ENCODE measurements around the gene CDCA3. TPM values are rescaled to one million over a fixed set of nuclear protein-coding genes. Genes with fewer than 3 reads are reported as not detected.
A peak's percentile ranks its signal among the peaks of the same experiment; 100 is the strongest.

CDCA3 gene
- total RNA-seq, 1 donor from 2014 or later: 32.5 TPM

GRCh38 chr12:6831450-6831995 lies 19.6 kb downstream of the CDCA3 start:
- Mint-ChIP-seq H3K4me3 (no peak overlapping the region), H3K27me3 (ENCODE audit: insufficient read depth) (peaks cover 30% of the 10 kb centered on the region), H3K27ac (no peak overlapping the region), H3K4me1 (ENCODE audit: low read depth) (peaks cover 35% of the 10 kb centered on the region), H3K36me3 (ENCODE audit: low read depth) (no peaks in the 10 kb centered on the region), H3K9me3 (no peaks in the 10 kb centered on the region)
- DNase-seq (ENCODE audit: low spot score): no peak
- intact Hi-C loops (cut with micrococcal nuclease): no loop called here

GRCh38 chr12:6830999-6831398 lies 20.1 kb downstream of the CDCA3 start:
- Mint-ChIP-seq H3K4me3 (peak overlapping the region; percentile 63), H3K27ac (no peak overlapping the region), H3K27me3 (ENCODE audit: insufficient read depth) (peaks cover 33% of the 10 kb centered on the region), H3K36me3 (ENCODE audit: low read depth) (no peaks in the 10 kb centered on the region), H3K4me1 (ENCODE audit: low read depth) (peaks cover 32% of the 10 kb centered on the region), H3K9me3 (no peaks in the 10 kb centered on the region)
- intact Hi-C loops (cut with micrococcal nuclease): no loop called here
- DNase-seq (ENCODE audit: low spot score): no peak

GRCh38 chr12:6830286-6830890 lies 20.7 kb downstream of the CDCA3 start:
- H3K27ac Mint-ChIP-seq: no peak overlapping the region
- no peak for DNase-seq (ENCODE audit: low spot score)
- peak overlapping the region; percentile 63 for H3K4me3 Mint-ChIP-seq

GRCh38 chr12:6829536-6830220 lies 21.4 kb downstream of the CDCA3 start:
- intact Hi-C loops (cut with micrococcal nuclease): loop anchor here (5.0 kb wide), 1 partner anchor 57 kb away; the partner anchor contains the start of gene LAG3

More at GRCh38 chr12:6830286-6830890, 20.7 kb downstream of the CDCA3 start:
- no peaks in the 10 kb centered on the region for H3K36me3 Mint-ChIP-seq (ENCODE audit: low read depth)
- no peaks in the 10 kb centered on the region for H3K9me3 Mint-ChIP-seq
- peaks cover 32% of the 10 kb centered on the region for H3K4me1 Mint-ChIP-seq (ENCODE audit: low read depth)
- intact Hi-C loops (cut with micrococcal nuclease): no loop called here
- peaks cover 39% of the 10 kb centered on the region for H3K27me3 Mint-ChIP-seq (ENCODE audit: insufficient read depth)

GRCh38 chr12:6828781-6829535 lies 22.1 kb downstream of the CDCA3 start:
- H3K27me3 Mint-ChIP-seq (ENCODE audit: insufficient read depth): peaks cover 47% of the 10 kb centered on the region
- H3K27ac Mint-ChIP-seq: peak overlapping the region; percentile 78
- H3K9me3 Mint-ChIP-seq: no peaks in the 10 kb centered on the region
- peaks cover 31% of the 10 kb centered on the region for H3K4me1 Mint-ChIP-seq (ENCODE audit: low read depth)
- intact Hi-C loops (cut with micrococcal nuclease): loop anchor here (5.0 kb wide), 1 partner anchor 57 kb away; the partner anchor contains the start of gene LAG3
- H3K4me3 Mint-ChIP-seq: peak overlapping the region; percentile 90
- DNase-seq (ENCODE audit: low spot score): no peak
- no peaks in the 10 kb centered on the region for H3K36me3 Mint-ChIP-seq (ENCODE audit: low read depth)

More at GRCh38 chr12:6829536-6830220, 21.4 kb downstream of the CDCA3 start:
- peaks cover 36% of the 10 kb centered on the region for H3K4me1 Mint-ChIP-seq (ENCODE audit: low read depth)
- peaks cover 45% of the 10 kb centered on the region for H3K27me3 Mint-ChIP-seq (ENCODE audit: insufficient read depth)
- no peaks in the 10 kb centered on the region for H3K9me3 Mint-ChIP-seq
- H3K36me3 Mint-ChIP-seq (ENCODE audit: low read depth): no peaks in the 10 kb centered on the region
- H3K4me3 Mint-ChIP-seq: peak overlapping the region; percentile 90
- peak overlapping the region; percentile 78 for H3K27ac Mint-ChIP-seq
- no peak for DNase-seq (ENCODE audit: low spot score)

- Mint-ChIP-seq H3K4me1 (ENCODE audit: low read depth) (peaks cover 31% of the 10 kb centered on the region), H3K9me3 (no peaks in the 10 kb centered on the region), H3K27me3 (ENCODE audit: insufficient read depth) (peaks cover 48% of the 10 kb centered on the region), H3K36me3 (ENCODE audit: low read depth) (no peaks in the 10 kb centered on the region), H3K4me3 (peak within 1 kb of the TSS; percentile 90), H3K27ac (peak within 1 kb of the TSS; percentile 78)
- no peak for DNase-seq (ENCODE audit: low spot score)
- intact Hi-C loops (cut with micrococcal nuclease): loop anchor here (5.0 kb wide), 1 partner anchor 56 kb away; the partner anchor contains the start of gene LAG3
Measured at GRCh38 chr12:6827982-6828780, 22.9 kb downstream of the CDCA3 start, which contains the start of gene P3H3. P3H3 (plus strand) TSS chr12:6828407; CDS start chr12:6828441, 34 bp downstream.

- no peaks in the 10 kb centered on the region for H3K9me3 Mint-ChIP-seq
- H3K27me3 Mint-ChIP-seq (ENCODE audit: insufficient read depth): peaks cover 51% of the 10 kb centered on the region
- peak overlapping the region; percentile 61 for H3K4me3 Mint-ChIP-seq
- no peaks in the 10 kb centered on the region for H3K36me3 Mint-ChIP-seq (ENCODE audit: low read depth)
- peak overlapping the region; percentile 14 for H3K27ac Mint-ChIP-seq
- no peak for DNase-seq (ENCODE audit: low spot score)
- H3K4me1 Mint-ChIP-seq (ENCODE audit: low read depth): peaks cover 37% of the 10 kb centered on the region
- intact Hi-C loops (cut with micrococcal nuclease): loop anchor here (5.0 kb wide), 1 partner anchor 55 kb away; the partner anchor contains the start of gene LAG3
Measured at GRCh38 chr12:6827437-6827911, 23.6 kb downstream of the CDCA3 start.

GRCh38 chr12:6826734-6827436 lies 24.2 kb downstream of the CDCA3 start:
- H3K27me3 Mint-ChIP-seq (ENCODE audit: insufficient read depth): peaks cover 52% of the 10 kb centered on the region
- H3K36me3 Mint-ChIP-seq (ENCODE audit: low read depth): no peaks in the 10 kb centered on the region
- peak overlapping the region; percentile 14 for H3K27ac Mint-ChIP-seq
- H3K4me1 Mint-ChIP-seq (ENCODE audit: low read depth): peaks cover 37% of the 10 kb centered on the region
- H3K9me3 Mint-ChIP-seq: no peaks in the 10 kb centered on the region
- peak overlapping the region; percentile 61 for H3K4me3 Mint-ChIP-seq
- no peak for DNase-seq (ENCODE audit: low spot score)
- intact Hi-C loops (cut with micrococcal nuclease): loop anchor here (5.0 kb wide), 1 partner anchor 55 kb away; the partner anchor contains the start of gene LAG3

- peak overlapping the region; percentile 15 for H3K4me3 Mint-ChIP-seq
- H3K27me3 Mint-ChIP-seq (ENCODE audit: insufficient read depth): peaks cover 49% of the 10 kb centered on the region
- peaks cover 39% of the 10 kb centered on the region for H3K4me1 Mint-ChIP-seq (ENCODE audit: low read depth)
- no peak overlapping the region for H3K27ac Mint-ChIP-seq
- H3K9me3 Mint-ChIP-seq: no peaks in the 10 kb centered on the region
- intact Hi-C loops (cut with micrococcal nuclease): loop anchor here (5.0 kb wide), 1 partner anchor 54 kb away; the partner anchor contains the start of gene LAG3
- DNase-seq (ENCODE audit: low spot score): no peak
- H3K36me3 Mint-ChIP-seq (ENCODE audit: low read depth): peaks cover 1% of the 10 kb centered on the region
Measured at GRCh38 chr12:6826125-6826733, 24.9 kb downstream of the CDCA3 start.

GRCh38 chr12:6825398-6826124 lies 25.5 kb downstream of the CDCA3 start:
- H3K4me1 Mint-ChIP-seq (ENCODE audit: low read depth): peaks cover 46% of the 10 kb centered on the region
- intact Hi-C loops (cut with micrococcal nuclease): loop anchor here (1.0 to 5.0 kb wide), 7 partner anchors 26 to 208 kb away; partner anchors contain the start of genes CDCA3, LAG3, MLF2 and ZNF384
- DNase-seq (ENCODE audit: low spot score): peak; percentile 72
- H3K9me3 Mint-ChIP-seq: no peaks in the 10 kb centered on the region
- peaks cover 5% of the 10 kb centered on the region for H3K36me3 Mint-ChIP-seq (ENCODE audit: low read depth)
- peak overlapping the region; percentile 59 for H3K27ac Mint-ChIP-seq
- peaks cover 46% of the 10 kb centered on the region for H3K27me3 Mint-ChIP-seq (ENCODE audit: insufficient read depth)
- peak overlapping the region; percentile 40 for H3K4me3 Mint-ChIP-seq

Measured in activated T-helper 1 cell treated with anti-CD3 and anti-CD28 coated beads, Interleukin-12 subunit alpha, Interleukin-12 subunit beta, Interleukin-2, Interleukin-4 antibody, amounts not matched to agents 30 ng/mL and 10 ng/mL and 1 ng/mL, durations not matched to agents 14 hours and 24 hours and 36 hours (primary cell).